ENCODE data around the gene MCTP2.

The MCTP2 gene

GRCh38 chr15:94230883-94231722, at the start of gene MCTP2:
TSS of gene MCTP2 (plus strand) at chr15:94231561. CDS start at chr15:94298266, 66,705 bp downstream.
- DNase-seq: peak; percentile 80

GRCh38 chr15:94182883-94183282, 48.5 kb upstream of the MCTP2 start:
- DNase-seq: no peak

- DNase-seq: no peak
Observed at GRCh38 chr15:94185547-94186236, 45.7 kb upstream of the MCTP2 start.

GRCh38 chr15:94186770-94187331, 44.5 kb upstream of the MCTP2 start:
- DNase-seq: no peak

- no peak for DNase-seq
Observed at GRCh38 chr15:94193906-94194305, 37.5 kb upstream of the MCTP2 start.

GRCh38 chr15:94196531-94196930, 34.8 kb upstream of the MCTP2 start:
- DNase-seq: no peak

GRCh38 chr15:94198633-94199032, 32.7 kb upstream of the MCTP2 start:
- DNase-seq: no peak

GRCh38 chr15:94199725-94200124, 31.6 kb upstream of the MCTP2 start:
- DNase-seq: no peak

- DNase-seq: no peak
Observed at GRCh38 chr15:94203306-94203705, 28.1 kb upstream of the MCTP2 start.

GRCh38 chr15:94205366-94205765, 26.0 kb upstream of the MCTP2 start:
- no peak for DNase-seq

- peak; percentile 1 for DNase-seq
Observed at GRCh38 chr15:94206463-94207167, 24.7 kb upstream of the MCTP2 start.

GRCh38 chr15:94212291-94212690, 19.1 kb upstream of the MCTP2 start:
- DNase-seq: no peak

GRCh38 chr15:94225616-94226015, 5.7 kb upstream of the MCTP2 start:
- DNase-seq: no peak

- no peak for DNase-seq
Observed at GRCh38 chr15:94228611-94229010, 2.8 kb upstream of the MCTP2 start.

GRCh38 chr15:94229591-94230369, 1.6 kb upstream of the MCTP2 start:
- DNase-seq: peak; percentile 76

- no peak for DNase-seq
Observed at GRCh38 chr15:94230431-94230882, 904 bp upstream of the MCTP2 start.

- no peak for DNase-seq
Observed at GRCh38 chr15:94231723-94232468, 535 bp downstream of the MCTP2 start.

- no peak for DNase-seq
Observed at GRCh38 chr15:94233441-94233840, 2.1 kb downstream of the MCTP2 start.

- DNase-seq: no peak
Observed at GRCh38 chr15:94234300-94234699, 2.9 kb downstream of the MCTP2 start.

- no peak for DNase-seq
Observed at GRCh38 chr15:94235041-94235440, 3.7 kb downstream of the MCTP2 start.

GRCh38 chr15:94235646-94236045, 4.3 kb downstream of the MCTP2 start:
- DNase-seq: no peak

- DNase-seq: no peak
Observed at GRCh38 chr15:94236608-94237007, 5.2 kb downstream of the MCTP2 start.

Measured in CD4-positive, alpha-beta T cell treated with Interleukin-4 for 4 hours (primary cell).